OCI-LY3 (cell line): ENCODE data around the gene CHRNB1.
A peak's percentile ranks its signal among the peaks of the same experiment; 100 is the strongest.

ENCODE experiments used
- H2AFZ ChIP-seq: fragments of 200-600, 300-600 bp; shearing (Covaris generic); 2 replicates; pipeline ENCODE4 v1.6.0; 2014; ENCODE audit warnings: antibody characterized with exemption, low read depth, low read length
- H3K27ac ChIP-seq: fragments of 200-600, 300-600 bp; sonication (generic); 2 replicates; pipeline ENCODE4 v1.5.1; 2014; ENCODE audit warnings: mild to moderate bottlenecking, low read length, moderate library complexity, mixed read lengths
- H3K27me3 ChIP-seq: fragments of 200-600, 300-600 bp; sonication (generic); 2 replicates; pipeline ENCODE4 v1.6.1; 2014; ENCODE audit warnings: low read depth, low read length, mixed read lengths
- H3K36me3 ChIP-seq: fragments of 200-600, 300-600 bp; sonication (generic); replicated peaks from 2 replicates; pipeline ENCODE3; 2014; ENCODE audit warnings: low read depth, low read length, mixed read lengths
- H3K4me1 ChIP-seq: fragments of 300-600, 200-600 bp; sonication (generic); 2 replicates; pipeline ENCODE4 v1.6.1; 2014; ENCODE audit warnings: low read length, mixed read lengths
- H3K4me2 ChIP-seq: fragments of 200-600, 300-600 bp; sonication (generic); 2 replicates; pipeline ENCODE4 v1.6.1; 2014; ENCODE audit warnings: low read length, mixed read lengths
- H3K4me3 ChIP-seq: fragments of 300-600, 200-600 bp; sonication (generic); 2 replicates; pipeline ENCODE4 v1.5.1; 2014; ENCODE audit warnings: antibody characterized with exemption, mild to moderate bottlenecking, low read length, moderate library complexity
- H3K79me2 ChIP-seq: fragments of 300-600, 200-600 bp; shearing (Covaris generic); 2 replicates; pipeline ENCODE4 v1.6.1; 2014; ENCODE audit warnings: mild to moderate bottlenecking, low read length, mixed read lengths
- H3K9ac ChIP-seq: fragments of 300-600, 200-600 bp; shearing (Covaris generic); 2 replicates; pipeline ENCODE4 v1.6.0; 2014; ENCODE audit warnings: mild to moderate bottlenecking, low read length, moderate library complexity
- H3K9me3 ChIP-seq: fragments of 200-600, 300-600 bp; shearing (Covaris generic); 2 replicates; pipeline ENCODE4 v1.6.1; 2014; ENCODE audit warnings: low read length, mixed read lengths; ENCODE audit not compliant: insufficient read depth
- H4K20me1 ChIP-seq: fragments of 200-600, 300-600 bp; sonication (generic); 2 replicates; pipeline ENCODE4 v1.6.1; 2016; ENCODE audit warnings: low read length, mixed read lengths; ENCODE audit not compliant: insufficient read depth
- CTCF ChIP-seq: fragments of 200-600, 300-600 bp; sonication (generic); IDR thresholded peaks from 2 replicates; pipeline ENCODE4 v1.5.1; 2014; ENCODE audit warnings: antibody characterized with exemption, low read length, low read depth
- EZH2phosphoT487 ChIP-seq: fragments of 200-600 bp; shearing (Covaris generic); IDR thresholded peaks from 2 replicates; pipeline ENCODE4 v1.6.1; 2018; ENCODE audit warnings: antibody characterized with exemption, mixed run types, low read depth

Gene CHRNB1

GRCh38 chr17:7435676-7436555 is 8.9 kb upstream of the CHRNB1 start:
- Histone ChIP-seq H3K4me3 (peak overlapping the region; percentile 83), H3K4me2 (peak overlapping the region; percentile 84), H3K9ac (peak overlapping the region; percentile 63), H3K36me3 (no peaks in the 10 kb centered on the region), H3K27me3 (0 out of 2 replicates have a peak, but pooled peaks cover 3% of the 10 kb centered on the region), H2AFZ (0 out of 2 replicates have a peak overlapping the region, but pooled peaks have one; percentile 47), H3K27ac (peak overlapping the region; percentile 44), H4K20me1 (no peaks in the 10 kb centered on the region), H3K79me2 (no peaks in the 10 kb centered on the region), H3K4me1 (peaks cover 12% of the 10 kb centered on the region), H3K9me3 (no peaks in the 10 kb centered on the region)
- TF ChIP-seq CTCF (no peak), EZH2phosphoT487 (no peak)

DNA sequence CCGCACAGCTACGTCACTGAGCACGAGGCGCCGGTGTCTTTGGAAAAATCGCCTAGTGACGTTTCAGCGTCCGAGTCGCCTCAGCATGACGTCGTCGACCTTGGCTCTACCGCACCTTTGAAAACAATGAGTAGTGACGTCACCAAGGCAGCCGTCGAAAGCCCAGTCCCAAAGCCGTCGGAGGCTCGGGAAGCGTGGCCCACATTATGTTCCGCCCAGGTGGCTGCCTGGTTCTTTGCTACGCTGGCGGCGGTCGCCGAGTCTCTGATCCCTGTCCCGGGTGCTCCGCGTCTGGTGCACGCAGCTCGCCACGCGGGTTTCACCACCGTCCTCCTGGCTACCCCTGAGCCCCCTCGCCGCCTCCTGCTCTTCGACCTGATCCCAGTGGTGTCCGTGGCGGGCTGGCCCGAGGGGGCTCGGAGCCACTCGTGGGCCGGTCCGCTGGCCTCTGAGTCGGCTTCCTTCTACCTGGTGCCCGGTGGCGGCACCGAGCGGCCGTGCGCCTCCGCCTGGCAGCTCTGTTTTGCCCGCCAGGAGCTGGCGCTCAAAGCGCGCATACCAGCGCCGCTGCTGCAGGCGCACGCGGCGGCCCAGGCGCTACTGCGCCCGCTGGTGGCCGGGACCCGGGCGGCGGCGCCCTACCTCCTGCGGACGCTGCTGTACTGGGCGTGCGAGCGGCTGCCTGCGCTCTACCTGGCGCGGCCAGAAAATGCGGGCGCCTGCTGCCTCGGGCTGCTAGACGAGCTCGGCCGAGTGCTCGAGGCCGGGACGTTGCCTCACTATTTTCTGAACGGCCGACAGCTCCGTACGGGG is 8.1 kb upstream of the CHRNB1 start:
- Histone ChIP-seq H3K27me3 (0 out of 2 replicates have a peak, but pooled peaks cover 3% of the 10 kb centered on the region), H3K4me1 (peaks cover 12% of the 10 kb centered on the region), H3K36me3 (no peaks in the 10 kb centered on the region), H3K79me2 (no peaks in the 10 kb centered on the region), H3K9ac (no peak overlapping the region), H3K4me3 (no peak overlapping the region), H2AFZ (no peak overlapping the region), H3K4me2 (peak overlapping the region; percentile 84), H4K20me1 (no peaks in the 10 kb centered on the region), H3K9me3 (no peaks in the 10 kb centered on the region), H3K27ac (no peak overlapping the region)
- TF ChIP-seq EZH2phosphoT487 (no peak), CTCF (no peak)

DNA sequence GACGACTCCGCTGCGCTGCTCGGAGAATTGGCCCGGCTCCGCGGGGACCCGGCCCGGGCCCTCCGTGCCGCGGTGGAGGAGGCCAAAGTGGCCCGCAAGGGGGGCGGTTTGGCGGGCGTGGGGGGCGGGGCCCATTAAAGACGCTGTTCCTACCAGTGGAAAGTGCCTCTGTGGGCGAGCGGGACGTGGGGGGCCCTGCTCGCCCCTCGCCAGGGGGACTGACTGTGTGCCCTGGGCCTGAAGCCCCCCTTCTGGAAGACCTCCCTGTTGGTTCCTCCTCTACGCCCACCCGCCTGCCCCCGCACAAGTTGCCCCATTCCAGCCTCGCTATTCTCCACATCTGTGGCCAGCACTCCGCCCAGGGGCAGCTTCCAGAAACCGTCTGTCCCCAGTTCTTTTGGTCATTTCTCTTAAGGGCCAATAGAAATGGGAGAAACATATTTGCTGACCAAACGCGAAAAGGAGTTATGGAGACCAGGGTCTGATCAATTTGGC is 7.4 kb upstream of the CHRNB1 start:
- H4K20me1 ChIP-seq: no peaks in the 10 kb centered on the region
- H3K36me3 ChIP-seq: no peaks in the 10 kb centered on the region
- H3K4me3 ChIP-seq: no peak overlapping the region
- no peak for TF ChIP-seq EZH2phosphoT487
- no peak for TF ChIP-seq CTCF
- H3K4me1 ChIP-seq: peaks cover 12% of the 10 kb centered on the region
- 0 out of 2 replicates have a peak, but pooled peaks cover 3% of the 10 kb centered on the region for H3K27me3 ChIP-seq
- H3K9me3 ChIP-seq: no peaks in the 10 kb centered on the region
- H3K79me2 ChIP-seq: no peaks in the 10 kb centered on the region
- no peak overlapping the region for H3K4me2 ChIP-seq
- no peak overlapping the region for H3K9ac ChIP-seq
- no peak overlapping the region for H3K27ac ChIP-seq
- H2AFZ ChIP-seq: no peak overlapping the region
